HEK293T (cell line): Measurements from ENCODE around the gene IER5.
"Not testable (repeated sequence)": the region's sequence is repeated elsewhere in the genome, so short reads cannot be mapped to it uniquely, and the experiment has no call there.

Experiments used
- CTCF ChIA-PET: fragments of 350-600 bp; formaldehyde crosslinking; extraction: SDS; loops from one replicate; lab custom pipeline; 2021; ENCODE audit warnings: antibody characterized with exemption, inconsistent platforms; lab: Yijun Ruan, JAX
- POLR2A ChIA-PET: fragments of 350-600 bp; formaldehyde crosslinking; extraction: SDS; loops from one replicate; lab custom pipeline; 2020; ENCODE audit warnings: antibody characterized with exemption, inconsistent platforms; lab: Yijun Ruan, JAX
- DNase-seq: peaks from one replicate; pipeline ENCODE4 v3.0.0; 2012; ENCODE audit warnings: mixed read lengths; ENCODE audit errors: extremely low spot score
- ARNT ChIP-seq: fragments of 450-650 bp; IDR thresholded peaks from 2 replicates; pipeline ENCODE4 v1.6.1; 2017; ENCODE audit warnings: mild to moderate bottlenecking
- BHLHE40 ChIP-seq: fragments of 450-650 bp; IDR thresholded peaks from 2 replicates; pipeline ENCODE4 v1.6.1; 2016; ENCODE audit warnings: mild to moderate bottlenecking, moderate library complexity, borderline replicate concordance
- CTBP1 ChIP-seq: fragments of 450-650 bp; IDR thresholded peaks from 2 replicates; pipeline ENCODE4 v1.6.1; 2016; ENCODE audit warnings: borderline replicate concordance
- ELF4 ChIP-seq: fragments of 450-650 bp; IDR thresholded peaks from 2 replicates; pipeline ENCODE4 v1.6.1; 2017; ENCODE audit warnings: antibody characterized with exemption
- FOXA1 ChIP-seq: fragments of 450-650 bp; IDR thresholded peaks from 2 replicates; pipeline ENCODE4 v1.6.1; 2016; ENCODE audit warnings: mild to moderate bottlenecking
- FOXK2 ChIP-seq: fragments of 450-650 bp; IDR thresholded peaks from 2 replicates; pipeline ENCODE4 v1.6.1; 2016; ENCODE audit warnings: mild to moderate bottlenecking
- FOXM1 ChIP-seq: fragments of 450-650 bp; IDR thresholded peaks from 2 replicates; pipeline ENCODE4 v1.6.1; 2017; ENCODE audit warnings: mild to moderate bottlenecking, borderline replicate concordance
- HDGF ChIP-seq: fragments of 450-650 bp; IDR thresholded peaks from 2 replicates; pipeline ENCODE4 v1.6.1; 2017; ENCODE audit warnings: antibody characterized with exemption, borderline replicate concordance
- L3MBTL2 ChIP-seq: fragments of 450-650 bp; conservative IDR thresholded peaks from 2 replicates; pipeline ENCODE4 v1.6.1; 2016; ENCODE audit warnings: mild to moderate bottlenecking
- LEF1 ChIP-seq: fragments of 450-650 bp; IDR thresholded peaks from 2 replicates; pipeline ENCODE4 v1.6.1; 2017; ENCODE audit warnings: mild to moderate bottlenecking, borderline replicate concordance
- NFRKB ChIP-seq: fragments of 450-650 bp; IDR thresholded peaks from 2 replicates; pipeline ENCODE4 v1.6.1; 2016; ENCODE audit warnings: mild to moderate bottlenecking, moderate library complexity
- SP1 ChIP-seq: fragments of 450-650 bp; IDR thresholded peaks from 2 replicates; pipeline ENCODE4 v1.6.1; 2017
- SUZ12 ChIP-seq: fragments of 450-650 bp; IDR thresholded peaks from 2 replicates; pipeline ENCODE4 v1.6.1; 2016; ENCODE audit warnings: mild to moderate bottlenecking
- TARDBP ChIP-seq: fragments of 450-650 bp; IDR thresholded peaks from 2 replicates; pipeline ENCODE4 v1.6.1; 2016
- ZNF384 ChIP-seq: fragments of 450-650 bp; IDR thresholded peaks from 2 replicates; pipeline ENCODE4 v1.6.1; 2016
- TF ChIP-seq, protein P1 (sequence below): fragments of 450-650 bp; IDR thresholded peaks from 2 replicates; pipeline ENCODE4 v1.6.1; 2016

IER5 gene

DNA sequence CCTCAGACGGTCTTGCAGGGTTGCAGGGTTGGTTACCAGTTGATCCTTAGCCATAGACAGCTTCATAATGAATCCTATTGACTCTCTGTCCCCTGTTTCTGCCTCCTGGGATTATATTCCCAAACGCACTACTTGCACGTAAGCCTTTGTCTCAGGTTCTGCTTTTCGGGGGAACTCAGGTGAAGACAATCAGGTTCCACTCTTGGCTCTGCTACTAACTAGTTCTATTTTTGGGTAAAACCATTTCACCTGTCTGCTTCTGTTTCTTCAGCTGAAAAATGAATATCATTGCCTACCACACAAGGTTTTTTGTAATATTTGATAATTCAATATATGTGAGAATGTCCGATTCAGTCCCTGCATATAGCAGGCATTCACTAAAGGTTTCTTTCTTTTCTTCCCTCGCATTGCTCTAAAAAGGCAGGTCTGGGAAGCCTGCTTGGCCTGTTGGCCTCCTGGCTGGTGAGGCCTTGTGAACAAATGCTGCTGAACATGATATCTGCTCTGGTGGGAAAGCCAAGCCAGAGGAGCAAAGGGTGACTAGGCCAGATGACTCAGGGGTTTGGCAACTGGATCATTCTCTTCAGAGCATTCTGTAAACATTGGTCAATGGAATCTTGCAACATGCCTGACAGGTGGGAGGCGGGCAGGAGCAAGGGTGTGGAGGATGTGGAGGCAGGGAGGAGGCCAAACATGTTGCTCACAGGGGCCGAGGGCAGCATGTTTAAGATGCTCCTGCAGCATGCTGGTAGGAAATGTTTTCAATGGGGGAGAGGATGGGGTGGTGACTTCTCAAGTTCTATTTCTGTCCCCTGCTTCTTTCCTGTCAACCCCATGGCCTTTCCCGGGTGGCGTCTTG is 23.8 kb downstream of the IER5 start:
- TF ChIP-seq FOXK2 (no peak), HDGF (no peak), NFRKB (no peak), SUZ12 (no peak), L3MBTL2 (no peak), SP1 (no peak), ZNF384 (no peak), ELF4 (no peak), LEF1 (no peak), FOXM1 (no peak), FOXA1 (no peak), CTBP1 (no peak), BHLHE40 (no peak), TARDBP (no peak), ARNT (no peak)
- TF ChIP-seq, protein P1, sequence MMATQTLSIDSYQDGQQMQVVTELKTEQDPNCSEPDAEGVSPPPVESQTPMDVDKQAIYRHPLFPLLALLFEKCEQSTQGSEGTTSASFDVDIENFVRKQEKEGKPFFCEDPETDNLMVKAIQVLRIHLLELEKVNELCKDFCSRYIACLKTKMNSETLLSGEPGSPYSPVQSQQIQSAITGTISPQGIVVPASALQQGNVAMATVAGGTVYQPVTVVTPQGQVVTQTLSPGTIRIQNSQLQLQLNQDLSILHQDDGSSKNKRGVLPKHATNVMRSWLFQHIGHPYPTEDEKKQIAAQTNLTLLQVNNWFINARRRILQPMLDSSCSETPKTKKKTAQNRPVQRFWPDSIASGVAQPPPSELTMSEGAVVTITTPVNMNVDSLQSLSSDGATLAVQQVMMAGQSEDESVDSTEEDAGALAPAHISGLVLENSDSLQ = no peak
- no peak for DNase-seq
- ChIA-PET CTCF (no interaction called here), POLR2A (no interaction called here)

- POLR2A ChIA-PET = no interaction called here
- CTCF ChIA-PET = no interaction called here
- TF ChIP-seq L3MBTL2 (no peak), CTBP1 (no peak)
- no peak for DNase-seq
Observed at GRCh38 chr1:181113059-181113641, 24.6 kb downstream of the IER5 start.

- ChIA-PET POLR2A (interaction anchor here (0.8 to 5.9 kb wide), 2 partner anchors 10 to 18 kb away, joined by 3 to 33 read pairs; no protein-coding TSS in a partner anchor), CTCF (interaction anchor here (0.6 kb wide), 1 partner anchor 13 kb away, joined by 3 read pairs; no protein-coding TSS in a partner anchor)
- DNase-seq = no peak
- TF ChIP-seq FOXA1 (no peak), L3MBTL2 (no peak), ARNT (no peak), NFRKB (no peak), BHLHE40 (no peak), ELF4 (no peak), FOXM1 (no peak), SP1 (no peak), SUZ12 (no peak), ZNF384 (no peak), FOXK2 (no peak), LEF1 (no peak), TARDBP (no peak), HDGF (no peak), CTBP1 (no peak)
- TF ChIP-seq, protein P1 = no peak
Observed at GRCh38 chr1:181114574-181115367, 26.3 kb downstream of the IER5 start.

- ChIA-PET CTCF (interaction anchor here (0.6 kb wide), 1 partner anchor 13 kb away, joined by 3 read pairs; no protein-coding TSS in a partner anchor), POLR2A (interaction anchor here (5.9 kb wide), 1 partner anchor 11 kb away, joined by 33 read pairs; no protein-coding TSS in a partner anchor)
- TF ChIP-seq FOXK2 (no peak), FOXA1 (no peak), TARDBP (no peak)
- DNase-seq = no peak
Observed at GRCh38 chr1:181115368-181115684, 26.8 kb downstream of the IER5 start.

GRCh38 chr1:181115971-181116370 is 27.5 kb downstream of the IER5 start:
- CTCF ChIA-PET, DNase-seq: not testable (repeated sequence)
- POLR2A ChIA-PET = interaction anchor here (0.6 to 5.9 kb wide), 4 partner anchors 12 to 27 kb away, joined by 3 to 33 read pairs (median 8); no protein-coding TSS in a partner anchor

- ChIA-PET POLR2A (interaction anchor here (1.0 to 5.9 kb wide), 8 partner anchors 12 to 95 kb away, joined by 3 to 33 read pairs (median 6); no protein-coding TSS in a partner anchor), CTCF (no interaction called here)
- TF ChIP-seq LEF1 (no peak), ARNT (no peak), ZNF384 (no peak), NFRKB (no peak), SP1 (no peak), L3MBTL2 (no peak), CTBP1 (no peak), TARDBP (no peak), FOXA1 (no peak), BHLHE40 (no peak), FOXK2 (no peak), HDGF (no peak), ELF4 (no peak)
- TF ChIP-seq, protein P1 = no peak
- no peak for DNase-seq
Observed at GRCh38 chr1:181116819-181117390, 28.4 kb downstream of the IER5 start.
